Measurements from ENCODE around the gene TYK2. TPM values are rescaled to one million over a fixed set of nuclear protein-coding genes. Genes with fewer than 3 reads are reported as not detected.

Gene TYK2
- total RNA-seq, 1 experiment from 2014 or later, result 104 TPM

DNA sequence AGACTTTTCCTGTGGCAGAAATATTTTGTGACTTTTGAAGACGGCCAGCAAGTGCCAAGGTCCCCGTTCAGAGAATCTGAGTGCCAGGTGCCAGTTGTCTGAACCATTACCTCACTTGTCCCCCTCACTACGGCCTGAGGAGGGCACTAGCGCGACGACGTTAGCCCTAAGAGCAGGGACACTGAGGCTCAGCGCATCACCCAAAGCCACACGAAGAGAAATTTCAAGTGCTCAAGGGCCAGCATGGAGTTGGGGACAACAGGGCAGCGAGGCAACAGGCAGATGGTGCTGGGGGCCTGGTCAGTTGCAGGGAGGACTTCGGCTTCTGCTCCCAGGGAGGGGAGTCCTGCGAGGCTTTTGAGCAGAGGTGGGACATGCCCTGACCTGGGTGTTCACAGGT, 9.5 kb upstream of the TYK2 start:
- intact Hi-C loops (cut with micrococcal nuclease; ENCODE audit: unreplicated experiment) (loop anchor here (5.0 kb wide), 2 partner anchors 118 to 133 kb away; partner anchors contain the start of gene ICAM1), in situ Hi-C loops (cut with HindIII; ENCODE audit: low pct_unique_long_range_greater_than_20kb, low sequenced_read_pairs) (no loop called here)
- H3K4me3 ChIP-seq (ENCODE audit: low read depth in 2 of 2, low read length in 2 of 2), result no peak overlapping the region
- H3K27ac ChIP-seq (ENCODE audit: low read length), result no peak overlapping the region
- H3K9me3 ChIP-seq (ENCODE audit: control insufficient read depth, insufficient read depth, low read depth, low read length), result no peaks in the 10 kb centered on the region
- ChIA-PET POLR2A (interaction anchor here (0.7 kb wide), 1 partner anchor 305 kb away, joined by 3 read pairs; no protein-coding TSS in a partner anchor), CTCF (interaction anchor here (0.6 to 1.7 kb wide), 4 partner anchors 35 to 131 kb away, joined by 3 to 17 read pairs (median 8); partner anchors contain the start of gene ICAM1)
- peaks cover 7% of the 10 kb centered on the region; the same call in 1 of the 2 replicates for H3K36me3 ChIP-seq (ENCODE audit: control insufficient read depth, insufficient read depth, low read length)
- H3K4me1 ChIP-seq (ENCODE audit: control insufficient read depth, insufficient read depth, low read length), result no peaks in the 10 kb centered on the region
- BruUV-seq (replicated peaks), result no TSS peak
- DNase-seq (ENCODE audit: low read depth, low spot score) (no peak), ATAC-seq (0 out of 2 replicates have a peak, but pooled peaks have one; percentile 37)
- TF ChIP-seq SIN3A (IDR thresholded peaks at IDR 0.05; ENCODE audit: borderline replicate concordance, insufficient read depth, low read depth, low read length), result no peak
- TF ChIP-seq TCF7L2 (IDR thresholded peaks at IDR 0.05; ENCODE audit: low read depth, low read length), result no peak
- TF ChIP-seq, protein P1, sequence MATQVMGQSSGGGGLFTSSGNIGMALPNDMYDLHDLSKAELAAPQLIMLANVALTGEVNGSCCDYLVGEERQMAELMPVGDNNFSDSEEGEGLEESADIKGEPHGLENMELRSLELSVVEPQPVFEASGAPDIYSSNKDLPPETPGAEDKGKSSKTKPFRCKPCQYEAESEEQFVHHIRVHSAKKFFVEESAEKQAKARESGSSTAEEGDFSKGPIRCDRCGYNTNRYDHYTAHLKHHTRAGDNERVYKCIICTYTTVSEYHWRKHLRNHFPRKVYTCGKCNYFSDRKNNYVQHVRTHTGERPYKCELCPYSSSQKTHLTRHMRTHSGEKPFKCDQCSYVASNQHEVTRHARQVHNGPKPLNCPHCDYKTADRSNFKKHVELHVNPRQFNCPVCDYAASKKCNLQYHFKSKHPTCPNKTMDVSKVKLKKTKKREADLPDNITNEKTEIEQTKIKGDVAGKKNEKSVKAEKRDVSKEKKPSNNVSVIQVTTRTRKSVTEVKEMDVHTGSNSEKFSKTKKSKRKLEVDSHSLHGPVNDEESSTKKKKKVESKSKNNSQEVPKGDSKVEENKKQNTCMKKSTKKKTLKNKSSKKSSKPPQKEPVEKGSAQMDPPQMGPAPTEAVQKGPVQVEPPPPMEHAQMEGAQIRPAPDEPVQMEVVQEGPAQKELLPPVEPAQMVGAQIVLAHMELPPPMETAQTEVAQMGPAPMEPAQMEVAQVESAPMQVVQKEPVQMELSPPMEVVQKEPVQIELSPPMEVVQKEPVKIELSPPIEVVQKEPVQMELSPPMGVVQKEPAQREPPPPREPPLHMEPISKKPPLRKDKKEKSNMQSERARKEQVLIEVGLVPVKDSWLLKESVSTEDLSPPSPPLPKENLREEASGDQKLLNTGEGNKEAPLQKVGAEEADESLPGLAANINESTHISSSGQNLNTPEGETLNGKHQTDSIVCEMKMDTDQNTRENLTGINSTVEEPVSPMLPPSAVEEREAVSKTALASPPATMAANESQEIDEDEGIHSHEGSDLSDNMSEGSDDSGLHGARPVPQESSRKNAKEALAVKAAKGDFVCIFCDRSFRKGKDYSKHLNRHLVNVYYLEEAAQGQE (IDR thresholded peaks at IDR 0.05; ENCODE audit: insufficient read depth in 1 of 2, low read depth in 2 of 2, low read length in 1 of 2), result no peak
- TF ChIP-seq POLR2AphosphoS5 (IDR thresholded peaks at IDR 0.05; ENCODE audit: low read depth, low read length), result no peak
- TF ChIP-seq, protein P2, sequence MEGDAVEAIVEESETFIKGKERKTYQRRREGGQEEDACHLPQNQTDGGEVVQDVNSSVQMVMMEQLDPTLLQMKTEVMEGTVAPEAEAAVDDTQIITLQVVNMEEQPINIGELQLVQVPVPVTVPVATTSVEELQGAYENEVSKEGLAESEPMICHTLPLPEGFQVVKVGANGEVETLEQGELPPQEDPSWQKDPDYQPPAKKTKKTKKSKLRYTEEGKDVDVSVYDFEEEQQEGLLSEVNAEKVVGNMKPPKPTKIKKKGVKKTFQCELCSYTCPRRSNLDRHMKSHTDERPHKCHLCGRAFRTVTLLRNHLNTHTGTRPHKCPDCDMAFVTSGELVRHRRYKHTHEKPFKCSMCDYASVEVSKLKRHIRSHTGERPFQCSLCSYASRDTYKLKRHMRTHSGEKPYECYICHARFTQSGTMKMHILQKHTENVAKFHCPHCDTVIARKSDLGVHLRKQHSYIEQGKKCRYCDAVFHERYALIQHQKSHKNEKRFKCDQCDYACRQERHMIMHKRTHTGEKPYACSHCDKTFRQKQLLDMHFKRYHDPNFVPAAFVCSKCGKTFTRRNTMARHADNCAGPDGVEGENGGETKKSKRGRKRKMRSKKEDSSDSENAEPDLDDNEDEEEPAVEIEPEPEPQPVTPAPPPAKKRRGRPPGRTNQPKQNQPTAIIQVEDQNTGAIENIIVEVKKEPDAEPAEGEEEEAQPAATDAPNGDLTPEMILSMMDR (IDR thresholded peaks at IDR 0.05), result no peak
- no peaks in the 10 kb centered on the region for H3K27me3 ChIP-seq (ENCODE audit: control insufficient read depth, insufficient read depth, low read length)

DNA sequence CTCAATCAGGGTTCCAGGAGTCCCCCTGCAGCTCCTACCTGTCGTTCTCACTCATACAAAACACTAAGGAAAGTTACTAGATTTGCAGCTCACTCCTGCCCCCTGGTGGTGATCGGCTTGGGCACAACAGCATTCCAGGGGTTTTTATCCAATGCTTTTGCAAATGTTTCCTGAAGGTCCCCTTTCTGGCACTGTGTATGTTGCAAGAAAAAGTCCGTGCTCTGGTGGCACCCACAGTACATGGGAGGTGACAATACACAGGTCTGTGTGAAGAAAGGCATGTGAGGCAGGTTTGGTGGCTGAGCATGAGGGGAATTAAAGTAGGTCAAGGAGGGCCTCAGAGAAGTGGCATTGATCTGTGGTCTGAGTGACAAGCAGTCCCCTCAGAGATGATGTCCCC, 8.6 kb upstream of the TYK2 start:
- no peaks in the 10 kb centered on the region for H3K9me3 ChIP-seq (ENCODE audit: control insufficient read depth, insufficient read depth, low read depth, low read length)
- peaks cover 7% of the 10 kb centered on the region; the same call in 1 of the 2 replicates for H3K36me3 ChIP-seq (ENCODE audit: control insufficient read depth, insufficient read depth, low read length)
- TF ChIP-seq, protein P2 (IDR thresholded peaks at IDR 0.05), result peak; percentile 87
- TF ChIP-seq TCF7L2 (IDR thresholded peaks at IDR 0.05; ENCODE audit: low read depth, low read length), result no peak
- no peaks in the 10 kb centered on the region for H3K27me3 ChIP-seq (ENCODE audit: control insufficient read depth, insufficient read depth, low read length)
- TSS peak; percentile 37 for BruUV-seq (replicated peaks)
- H3K4me1 ChIP-seq (ENCODE audit: control insufficient read depth, insufficient read depth, low read length), result no peaks in the 10 kb centered on the region
- no peak overlapping the region for H3K27ac ChIP-seq (ENCODE audit: low read length)
- no peak overlapping the region for H3K4me3 ChIP-seq (ENCODE audit: low read depth in 2 of 2, low read length in 2 of 2)
- in situ Hi-C loops (cut with HindIII; ENCODE audit: low pct_unique_long_range_greater_than_20kb, low sequenced_read_pairs), result no loop called here
- peak; percentile 60 for DNase-seq (ENCODE audit: low read depth, low spot score)
- peak; percentile 79 for ATAC-seq
- ChIA-PET CTCF (interaction anchor here (0.7 to 1.7 kb wide), 8 partner anchors 9 to 283 kb away, joined by 3 to 17 read pairs (median 6); partner anchors contain the start of genes CDC37, ICAM1, PPAN and TYK2), POLR2A (interaction anchor here (0.7 kb wide), 3 partner anchors 130 to 311 kb away, joined by 3 to 5 read pairs (median 3); no protein-coding TSS in a partner anchor)
- intact Hi-C loops (cut with micrococcal nuclease; ENCODE audit: unreplicated experiment), result loop anchor here (5.0 kb wide), 2 partner anchors 117 to 132 kb away; partner anchors contain the start of gene ICAM1
